DND-41 (cell line): ENCODE measurements around the gene AP2B1.

Experiments
- ATAC-seq: fragments of 200-7000 bp; cut with Tn5 transposase; 3 replicates; pipeline ENCODE4 v1.9.1; 2021; ENCODE audit warnings: low read depth; ENCODE audit not compliant: insufficient read depth
- DNase-seq: peaks from one replicate; pipeline ENCODE4 v3.0.0-alpha.2; 2020
- H2AFZ ChIP-seq: 2 replicates; pipeline ENCODE4 v1.6.0; 2012; ENCODE audit warnings: low read depth, low read length
- H3K27ac ChIP-seq: 2 replicates; pipeline ENCODE4 v1.5.1; 2012; ENCODE audit warnings: low read length, inconsistent platforms
- H3K27me3 ChIP-seq: fragments of 200-600 bp; sonication (generic); 2 replicates; pipeline ENCODE4 v1.6.0; 2012; ENCODE audit warnings: low read length, mild to moderate bottlenecking, inconsistent platforms; ENCODE audit not compliant: insufficient read depth, poor library complexity
- H3K36me3 ChIP-seq: 2 replicates; pipeline ENCODE4 v1.5.1; 2012; ENCODE audit warnings: low read length, inconsistent platforms; ENCODE audit not compliant: insufficient read depth
- H3K4me1 ChIP-seq: 2 replicates; pipeline ENCODE4 v1.5.1; 2012; ENCODE audit warnings: mild to moderate bottlenecking, low read length; ENCODE audit not compliant: insufficient read depth
- H3K4me2 ChIP-seq: 2 replicates; pipeline ENCODE4 v1.6.0; 2012; ENCODE audit warnings: mild to moderate bottlenecking, moderate library complexity, low read length, inconsistent platforms; ENCODE audit not compliant: insufficient read depth
- H3K4me3 ChIP-seq, 2 experiments: fragments of 200-600 bp in 1 of 2; shearing (Covaris generic) in 1 of 2; 2 replicates each; pipeline ENCODE4 v1.5.1; 2012 to 2016; ENCODE audit warnings: inconsistent platforms in 2 of 2, low read length in 2 of 2, mild to moderate bottlenecking in 2 of 2, low read depth in 1 of 2, moderate library complexity in 1 of 2
- H3K79me2 ChIP-seq: 2 replicates; pipeline ENCODE4 v1.6.0; 2012; ENCODE audit warnings: low read length, inconsistent platforms; ENCODE audit not compliant: insufficient read depth
- H3K9ac ChIP-seq: 2 replicates; pipeline ENCODE4 v1.6.0; 2012; ENCODE audit warnings: low read depth, mild to moderate bottlenecking, inconsistent platforms, low read length, moderate library complexity
- H3K9me3 ChIP-seq: 2 replicates; pipeline ENCODE4 v1.5.1; 2012; ENCODE audit warnings: low read length, moderate library complexity, mild to moderate bottlenecking, inconsistent platforms; ENCODE audit not compliant: insufficient read depth, severe bottlenecking
- H4K20me1 ChIP-seq: 2 replicates; pipeline ENCODE4 v1.6.0; 2012; ENCODE audit warnings: low read length; ENCODE audit not compliant: insufficient read depth
- CTCF ChIP-seq: IDR thresholded peaks from 2 replicates; pipeline ENCODE4 v1.5.1; 2012; ENCODE audit warnings: borderline replicate concordance, low read length, moderate library complexity, mild to moderate bottlenecking; ENCODE audit not compliant: poor library complexity, severe bottlenecking; ENCODE audit errors: extremely low read depth
- EZH2 ChIP-seq: IDR thresholded peaks from 3 replicates; pipeline ENCODE4 v1.6.1; 2012; ENCODE audit warnings: borderline replicate concordance, low read depth, mild to moderate bottlenecking, moderate library complexity, low read length, inconsistent platforms; ENCODE audit not compliant: severe bottlenecking

AP2B1 gene

GRCh38 chr17:35726127-35726952, 139.2 kb downstream of the AP2B1 start:
- ATAC-seq = no peak
- H3K27ac ChIP-seq = no peak overlapping the region

GRCh38 chr17:35726953-35727460, 139.9 kb downstream of the AP2B1 start:
- no peak for TF ChIP-seq EZH2
- TF ChIP-seq CTCF = no peak
- no peak overlapping the region for H3K4me3 ChIP-seq
- H3K79me2 ChIP-seq = no peaks in the 10 kb centered on the region
- no peak for ATAC-seq
- H3K27ac ChIP-seq = no peak overlapping the region
- H3K9me3 ChIP-seq = no peaks in the 10 kb centered on the region
- no peak overlapping the region for H3K9ac ChIP-seq
- H3K4me2 ChIP-seq = no peak overlapping the region
- peaks cover 9% of the 10 kb centered on the region for H3K4me1 ChIP-seq
- no peak overlapping the region for H2AFZ ChIP-seq
- DNase-seq = no peak
- peaks cover 3% of the 10 kb centered on the region; the same call in 1 of the 2 replicates for H4K20me1 ChIP-seq
- H3K27me3 ChIP-seq = no peaks in the 10 kb centered on the region
- H3K36me3 ChIP-seq = peaks cover 45% of the 10 kb centered on the region

More at GRCh38 chr17:35726127-35726952, 139.2 kb downstream of the AP2B1 start:
- H3K4me2 ChIP-seq = no peak overlapping the region
- peaks cover 6% of the 10 kb centered on the region for H3K4me1 ChIP-seq
- peaks cover 47% of the 10 kb centered on the region for H3K36me3 ChIP-seq
- H3K79me2 ChIP-seq = no peaks in the 10 kb centered on the region
- no peak for DNase-seq
- no peaks in the 10 kb centered on the region for H3K9me3 ChIP-seq
- H4K20me1 ChIP-seq = peaks cover 3% of the 10 kb centered on the region; the same call in 1 of the 2 replicates
- H3K27me3 ChIP-seq = no peaks in the 10 kb centered on the region
- no peak overlapping the region for H2AFZ ChIP-seq
- TF ChIP-seq CTCF (no peak), EZH2 (no peak)
- H3K9ac ChIP-seq = no peak overlapping the region
- no peak overlapping the region for H3K4me3 ChIP-seq

- no peak overlapping the region for H3K27ac ChIP-seq
- H3K36me3 ChIP-seq = peaks cover 45% of the 10 kb centered on the region
- no peak overlapping the region for H2AFZ ChIP-seq
- no peak overlapping the region for H3K9ac ChIP-seq
- H4K20me1 ChIP-seq = peaks cover 3% of the 10 kb centered on the region; the same call in 1 of the 2 replicates
- TF ChIP-seq CTCF (no peak), EZH2 (no peak)
- no peaks in the 10 kb centered on the region for H3K9me3 ChIP-seq
- H3K27me3 ChIP-seq = no peaks in the 10 kb centered on the region
- no peaks in the 10 kb centered on the region for H3K79me2 ChIP-seq
- ATAC-seq (no peak), DNase-seq (no peak)
- peaks cover 11% of the 10 kb centered on the region for H3K4me1 ChIP-seq
- H3K4me3 ChIP-seq = no peak overlapping the region
- H3K4me2 ChIP-seq = no peak overlapping the region
Measured at GRCh38 chr17:35727635-35728034, 140.5 kb downstream of the AP2B1 start.
